NK-92 (cell line): ENCODE measurements around the gene ZNF555.

ENCODE experiments used
- DNase-seq: peaks from one replicate; lab custom pipeline; 2025; ENCODE audit not compliant: unreplicated experiment; lab: John Stamatoyannopoulos, UW

ZNF555 gene

GRCh38 chr19:2822846-2823245, 18.4 kb upstream of the ZNF555 start:
- DNase-seq: no peak

- no peak for DNase-seq
Observed at GRCh38 chr19:2823646-2824045, 17.6 kb upstream of the ZNF555 start.

- no peak for DNase-seq
Observed at GRCh38 chr19:2824129-2824528, 17.1 kb upstream of the ZNF555 start.

- DNase-seq: no peak
Observed at GRCh38 chr19:2827022-2827421, 14.3 kb upstream of the ZNF555 start.

GRCh38 chr19:2827840-2828489, 13.3 kb upstream of the ZNF555 start:
- DNase-seq: no peak

- DNase-seq: no peak
Observed at GRCh38 chr19:2834294-2834871, 6.9 kb upstream of the ZNF555 start.

GRCh38 chr19:2837430-2837829, 3.8 kb upstream of the ZNF555 start:
- no peak for DNase-seq

- DNase-seq: no peak
Observed at GRCh38 chr19:2841855-2842574, 740 bp downstream of the ZNF555 start.

GRCh38 chr19:2845107-2845506, 3.8 kb downstream of the ZNF555 start:
- no peak for DNase-seq

GRCh38 chr19:2846180-2846894, 5.1 kb downstream of the ZNF555 start:
- DNase-seq: no peak

GRCh38 chr19:2847507-2847906, 6.2 kb downstream of the ZNF555 start:
- DNase-seq: no peak

GRCh38 chr19:2848616-2849015, 7.3 kb downstream of the ZNF555 start:
- DNase-seq: no peak

- DNase-seq: no peak
Observed at GRCh38 chr19:2850256-2850925, 9.1 kb downstream of the ZNF555 start.

GRCh38 chr19:2852598-2852997, 11.3 kb downstream of the ZNF555 start:
- DNase-seq: no peak

GRCh38 chr19:2853015-2853606, 11.8 kb downstream of the ZNF555 start:
- no peak for DNase-seq

- no peak for DNase-seq
Observed at GRCh38 chr19:2854849-2855248, 13.6 kb downstream of the ZNF555 start.

- no peak for DNase-seq
Observed at GRCh38 chr19:2856457-2857050, 15.3 kb downstream of the ZNF555 start.

- no peak for DNase-seq
Observed at GRCh38 chr19:2858864-2859263, 17.6 kb downstream of the ZNF555 start.

- no peak for DNase-seq
Observed at GRCh38 chr19:2863816-2864215, 22.5 kb downstream of the ZNF555 start.

GRCh38 chr19:2865334-2866100, 24.2 kb downstream of the ZNF555 start:
- no peak for DNase-seq
